Prostate gland (tissue), 2 donors: ENCODE measurements around the gene CTNNA3. TPM values are rescaled to one million over a fixed set of nuclear protein-coding genes. Genes with fewer than 3 reads are reported as not detected.

ENCODE experiments used
- DNase-seq: peaks from one replicate; pipeline ENCODE4 v3.0.0-alpha.2; 2019; ENCODE audit warnings: low spot score
- H3K27ac ChIP-seq, 2 donors: fragments of 200-600 bp; sonication (generic); 2 replicates each; pipeline ENCODE4 v1.5.1; 2017 to 2019
- H3K27me3 ChIP-seq: fragments of 200-600 bp; sonication (generic); replicated peaks from 2 replicates; pipeline ENCODE4 v1.5.1; 2019; ENCODE audit not compliant: insufficient read depth
- H3K36me3 ChIP-seq, 2 donors: fragments of 200-600 bp; sonication (generic); 1 replicate in 1 of 2; 2 replicates in 1 of 2; pipeline versions ENCODE4 v1.5.1 to v1.8.1; 2017 to 2019
- H3K4me1 ChIP-seq: fragments of 200-600 bp; sonication (generic); replicated peaks from 2 replicates; pipeline ENCODE4 v1.5.1; 2019
- H3K4me3 ChIP-seq, 2 donors: fragments of 200-600 bp; sonication (generic); 2 replicates each; pipeline ENCODE4 v1.5.1; 2017 to 2019
- H3K9me3 ChIP-seq: fragments of 200-600 bp; sonication (generic); 2 replicates; pipeline ENCODE4 v1.5.1; 2017
- POLR2A ChIP-seq: fragments of 450-650 bp; IDR thresholded peaks from one replicate; pipeline ENCODE4 v1.6.1; 2016; ENCODE audit warnings: antibody characterized with exemption, mild to moderate bottlenecking
- POLR2AphosphoS5 ChIP-seq: sonication (generic); formaldehyde crosslinking; IDR thresholded peaks from one replicate; pipeline ENCODE4 v1.6.1; 2017; ENCODE audit warnings: antibody characterized with exemption
- WGBS: methylation state at CpG from one replicate; pipeline ENCODE4 v1.1.5; 2018; 5-methylcytosine and 5-hydroxymethylcytosine counted together
- intact Hi-C: fragments of 100-400 bp; cut with DNase I; formaldehyde crosslinking; loops from one replicate; pipeline ENCODE4 v1.14.2; 2022
- total RNA-seq, 2 donors: library from RNA; depleted of rRNA; stranded (reverse); fragments of >200 nt; gene quantifications; one replicate each; pipeline ENCODE4 v1.1.0, GENCODE V29; 2016
- TF ChIP-seq, protein P1 (sequence below), 4 experiments: fragments of 200-600 bp in 2 of 4; fragments of 450-650 bp in 2 of 4; sonication (generic) in 2 of 4; IDR thresholded peaks; 1 replicate in 3 of 4; 2 replicates in 1 of 4; pipeline ENCODE4 v1.5.1; 2016 to 2019; ENCODE audit warnings: antibody characterized with exemption in 4 of 4, mild to moderate bottlenecking in 2 of 4, moderate library complexity in 2 of 4

The CTNNA3 gene
- total RNA-seq, 2 donors from 2014 or later = 0.27 to 7.2 TPM

DNA sequence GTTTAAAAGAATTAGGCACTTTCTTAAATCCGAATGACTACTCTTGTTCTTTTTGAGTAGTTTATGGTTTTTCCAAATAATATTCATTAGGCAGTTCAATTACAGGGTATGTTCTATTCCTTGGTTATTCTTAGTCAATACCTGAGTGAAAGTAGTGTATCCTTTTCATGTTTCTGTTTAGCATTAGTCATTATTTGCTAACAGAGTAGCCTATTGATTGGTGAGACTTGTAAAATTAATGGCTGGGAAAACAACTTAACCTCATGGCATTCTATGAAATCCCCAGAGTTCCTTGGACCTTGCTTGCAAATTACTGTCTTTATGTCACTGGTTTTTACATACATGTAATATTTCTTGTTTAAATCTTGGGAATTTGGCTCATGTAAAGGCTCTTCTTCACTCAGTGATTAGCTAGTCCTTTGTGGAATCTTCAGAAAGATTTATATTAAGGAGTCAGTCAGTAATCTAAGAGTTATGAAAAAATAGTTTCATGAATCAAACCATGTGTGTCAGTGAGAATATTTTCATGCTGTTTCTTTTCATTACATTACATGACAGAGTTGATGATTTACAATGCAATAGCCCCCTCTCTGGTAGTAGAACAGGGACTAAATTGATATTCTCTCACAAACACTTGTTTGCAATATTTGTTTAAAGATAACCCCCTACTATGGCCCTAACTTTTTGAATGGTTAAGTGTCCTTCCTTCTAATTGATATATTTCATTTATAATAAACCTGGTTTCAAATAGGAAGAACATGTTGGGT, 851.6 kb downstream of the CTNNA3 start:
- no peaks in the 10 kb centered on the region for H3K36me3 ChIP-seq
- H3K9me3 ChIP-seq = no peaks in the 10 kb centered on the region
- no peak for TF ChIP-seq POLR2AphosphoS5
- TF ChIP-seq POLR2A = no peak
- TF ChIP-seq, protein P1, sequence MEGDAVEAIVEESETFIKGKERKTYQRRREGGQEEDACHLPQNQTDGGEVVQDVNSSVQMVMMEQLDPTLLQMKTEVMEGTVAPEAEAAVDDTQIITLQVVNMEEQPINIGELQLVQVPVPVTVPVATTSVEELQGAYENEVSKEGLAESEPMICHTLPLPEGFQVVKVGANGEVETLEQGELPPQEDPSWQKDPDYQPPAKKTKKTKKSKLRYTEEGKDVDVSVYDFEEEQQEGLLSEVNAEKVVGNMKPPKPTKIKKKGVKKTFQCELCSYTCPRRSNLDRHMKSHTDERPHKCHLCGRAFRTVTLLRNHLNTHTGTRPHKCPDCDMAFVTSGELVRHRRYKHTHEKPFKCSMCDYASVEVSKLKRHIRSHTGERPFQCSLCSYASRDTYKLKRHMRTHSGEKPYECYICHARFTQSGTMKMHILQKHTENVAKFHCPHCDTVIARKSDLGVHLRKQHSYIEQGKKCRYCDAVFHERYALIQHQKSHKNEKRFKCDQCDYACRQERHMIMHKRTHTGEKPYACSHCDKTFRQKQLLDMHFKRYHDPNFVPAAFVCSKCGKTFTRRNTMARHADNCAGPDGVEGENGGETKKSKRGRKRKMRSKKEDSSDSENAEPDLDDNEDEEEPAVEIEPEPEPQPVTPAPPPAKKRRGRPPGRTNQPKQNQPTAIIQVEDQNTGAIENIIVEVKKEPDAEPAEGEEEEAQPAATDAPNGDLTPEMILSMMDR (IDR thresholded peaks at IDR 0.05) = no peak
- intact Hi-C loops = no loop called here
- no peak for DNase-seq
- H3K4me1 ChIP-seq = no peaks in the 10 kb centered on the region
- no peak overlapping the region for H3K27ac ChIP-seq
- no peak overlapping the region for H3K4me3 ChIP-seq
- H3K27me3 ChIP-seq = no peaks in the 10 kb centered on the region
- WGBS = 47% methylated on average over 1 of the region's 1 CpG

DNA sequence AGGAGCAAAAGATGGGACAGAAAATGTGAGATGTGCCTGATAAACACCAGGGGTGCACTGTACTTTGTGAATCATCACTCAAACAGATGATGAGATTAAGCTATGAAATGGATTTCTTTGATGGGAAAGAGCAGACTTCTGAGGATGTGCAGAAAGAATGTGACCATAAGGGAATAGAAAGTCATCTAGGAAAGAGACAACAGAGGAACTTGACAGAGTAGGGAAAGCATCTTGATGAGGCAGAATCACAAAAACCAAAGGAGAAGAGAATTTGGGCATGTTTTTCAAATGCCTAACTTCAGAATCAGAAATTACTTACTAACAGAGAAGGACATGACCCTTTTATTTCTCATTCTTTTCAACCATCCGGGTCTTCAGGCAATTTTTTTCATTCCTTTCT, 852.6 kb downstream of the CTNNA3 start:
- H3K4me1 ChIP-seq = no peaks in the 10 kb centered on the region
- H3K27me3 ChIP-seq = no peaks in the 10 kb centered on the region
- no peak overlapping the region for H3K27ac ChIP-seq
- H3K4me3 ChIP-seq = no peak overlapping the region
- 73% methylated on average over 1 of the region's 1 CpG for WGBS
- no peak for DNase-seq
- no peaks in the 10 kb centered on the region for H3K36me3 ChIP-seq
- no peaks in the 10 kb centered on the region for H3K9me3 ChIP-seq
- intact Hi-C loops = no loop called here
- TF ChIP-seq, protein P1 (IDR thresholded peaks at IDR 0.05) = no peak
- TF ChIP-seq POLR2AphosphoS5 (no peak), POLR2A (no peak)

DNA sequence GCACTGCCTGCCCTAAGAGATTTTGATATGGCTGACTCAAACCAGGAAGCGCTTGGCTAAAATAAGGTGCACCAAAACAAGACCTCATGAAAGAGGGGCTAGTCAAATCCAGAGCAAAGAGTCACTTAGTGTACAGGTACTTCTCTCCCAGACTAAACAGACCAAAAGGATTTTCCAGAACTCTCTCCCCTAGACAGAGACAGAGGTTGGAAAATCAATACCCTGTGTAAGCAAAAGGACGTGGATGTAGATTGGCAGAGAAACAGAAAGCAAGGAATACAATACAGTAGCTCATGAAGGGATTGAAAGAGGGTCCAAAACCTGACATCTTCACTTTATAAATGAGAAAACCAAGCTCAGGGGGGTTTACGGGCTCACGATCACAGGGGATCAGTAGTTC, 853.1 kb downstream of the CTNNA3 start:
- 89% methylated on average over 4 of the region's 4 CpGs for WGBS
- no peaks in the 10 kb centered on the region for H3K9me3 ChIP-seq
- intact Hi-C loops = no loop called here

DNA sequence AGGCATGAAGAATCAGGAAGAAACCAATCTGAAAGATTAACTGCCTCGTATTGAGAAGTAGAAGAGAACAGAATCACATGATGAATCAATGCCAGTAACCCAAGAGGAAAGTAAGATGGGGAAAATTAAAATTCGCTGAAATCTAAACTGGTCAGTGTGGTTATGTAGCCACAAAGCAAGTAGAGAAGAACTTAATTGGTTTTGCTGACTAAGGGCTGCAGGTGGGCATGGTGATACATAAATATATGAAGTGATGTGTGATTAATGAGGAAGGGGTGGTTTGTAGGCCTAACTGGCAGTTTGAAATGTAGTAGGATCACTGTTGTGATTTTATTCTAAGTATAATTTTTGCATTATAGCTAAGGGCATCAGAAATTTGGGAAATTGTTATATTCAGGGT, 853.6 kb downstream of the CTNNA3 start:
- Histone ChIP-seq H3K36me3 (no peaks in the 10 kb centered on the region), H3K9me3 (no peaks in the 10 kb centered on the region), H3K4me1 (no peaks in the 10 kb centered on the region), H3K27ac (no peak overlapping the region), H3K27me3 (no peaks in the 10 kb centered on the region), H3K4me3 (no peak overlapping the region)
- TF ChIP-seq, protein P1 (IDR thresholded peaks at IDR 0.05) = no peak
- no peak for TF ChIP-seq POLR2AphosphoS5
- intact Hi-C loops = no loop called here
- 88% methylated on average over 2 of the region's 2 CpGs for WGBS
- DNase-seq = no peak

More for the DNA sequence above, 853.1 kb downstream of the CTNNA3 start:
- no peak for TF ChIP-seq POLR2AphosphoS5
- TF ChIP-seq, protein P1 (IDR thresholded peaks at IDR 0.05) = no peak
- no peak for TF ChIP-seq POLR2A
- H3K27me3 ChIP-seq = no peaks in the 10 kb centered on the region
- H3K27ac ChIP-seq = no peak overlapping the region
- H3K4me3 ChIP-seq = no peak overlapping the region
- no peak for DNase-seq
- no peaks in the 10 kb centered on the region for H3K4me1 ChIP-seq
- H3K36me3 ChIP-seq = no peaks in the 10 kb centered on the region

DNA sequence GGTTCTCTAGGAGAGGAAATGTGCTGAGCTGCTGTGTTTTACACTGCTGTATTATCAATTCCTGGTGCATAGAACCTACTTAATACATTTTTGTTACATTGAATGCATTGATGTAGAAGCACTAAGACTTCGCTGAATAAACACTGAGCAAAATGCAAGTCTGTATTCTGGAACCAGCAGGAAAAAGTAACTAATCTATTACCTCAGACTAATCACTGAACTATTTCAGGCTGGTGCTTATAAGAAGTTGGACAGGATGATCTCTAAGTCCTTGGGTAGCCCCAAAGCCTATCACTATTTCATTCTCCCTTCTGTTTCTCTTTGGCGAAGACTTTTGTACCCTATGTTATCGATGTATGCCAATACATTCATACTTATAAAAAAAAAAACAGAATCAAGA, 857.3 kb downstream of the CTNNA3 start:
- Histone ChIP-seq H3K27me3 (no peaks in the 10 kb centered on the region), H3K9me3 (no peaks in the 10 kb centered on the region), H3K4me1 (no peaks in the 10 kb centered on the region), H3K27ac (no peak overlapping the region), H3K36me3 (no peaks in the 10 kb centered on the region), H3K4me3 (no peak overlapping the region)
- DNase-seq = no peak
- intact Hi-C loops = no loop called here
- 99% methylated on average over 3 of the region's 3 CpGs for WGBS
- TF ChIP-seq POLR2A (no peak), POLR2AphosphoS5 (no peak)
- TF ChIP-seq, protein P1 (IDR thresholded peaks at IDR 0.05) = no peak
